SJSA1 (cell line): ENCODE measurements around the gene NET1. TPM values are rescaled to one million over a fixed set of nuclear protein-coding genes. Genes with fewer than 3 reads are reported as not detected.

ENCODE experiments used
- DNase-seq, 2 experiments: peaks; one replicate each; pipeline ENCODE4 v3.0.0-alpha.2; 2015 to 2020; ENCODE audit warnings: low spot score in 2 of 2, low read depth in 1 of 2
- H3K27ac ChIP-seq: fragments of 250-450 bp; sonication (Bioruptor Pico); 2 replicates; pipeline ENCODE4 v1.5.1; 2020; ENCODE audit warnings: mild to moderate bottlenecking, moderate library complexity
- H3K27me3 ChIP-seq: fragments of 250-450 bp; sonication (Bioruptor Pico); replicated peaks from 2 replicates; pipeline ENCODE4 v1.5.1; 2020; ENCODE audit warnings: mild to moderate bottlenecking, moderate library complexity
- H3K36me3 ChIP-seq: fragments of 250-450 bp; sonication (Bioruptor Pico); 2 replicates; pipeline ENCODE4 v1.5.1; 2020; ENCODE audit warnings: mild to moderate bottlenecking
- H3K4me1 ChIP-seq: fragments of 250-450 bp; sonication (Bioruptor Pico); replicated peaks from 2 replicates; pipeline ENCODE4 v1.6.1; 2021; ENCODE audit warnings: mild to moderate bottlenecking
- H3K4me3 ChIP-seq: fragments of 250-450 bp; sonication (Bioruptor Pico); 2 replicates; pipeline ENCODE4 v1.5.1; 2020; ENCODE audit warnings: mild to moderate bottlenecking
- H3K9me3 ChIP-seq: fragments of 250-450 bp; sonication (Bioruptor Pico); replicated peaks from 2 replicates; pipeline ENCODE4 v1.5.1; 2020; ENCODE audit warnings: mild to moderate bottlenecking
- total RNA-seq: library from RNA; depleted of rRNA; stranded (reverse); fragments of >200 nt; shearing (Covaris generic); gene quantifications from 2 replicates; pipeline ENCODE4 v1.2.3, GENCODE V29; 2014

Gene NET1
- total RNA-seq, 1 experiment from 2014 or later, result 52.4 TPM

DNA sequence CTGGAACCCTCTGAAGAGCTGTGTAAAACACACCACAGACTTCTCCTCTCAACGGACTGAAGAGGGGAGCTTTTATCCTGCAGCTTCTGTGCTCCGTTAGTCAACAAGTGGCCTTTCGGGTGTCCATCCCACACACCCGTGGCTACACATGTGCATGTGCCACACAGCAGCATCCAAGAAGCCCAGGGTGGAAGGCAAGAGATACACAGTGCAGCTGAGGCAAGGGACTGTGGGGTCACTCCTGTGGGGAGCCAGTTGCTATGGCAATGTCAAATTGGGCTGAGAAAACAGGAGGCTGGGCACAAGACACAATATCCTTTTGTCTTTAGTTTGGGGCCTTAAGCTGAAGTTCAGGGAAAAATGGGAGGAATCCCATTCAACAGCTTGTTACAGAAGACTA is 28.7 kb downstream of the NET1 start:
- no peak overlapping the region for H3K27ac ChIP-seq
- no peak for DNase-seq
- no peaks in the 10 kb centered on the region for H3K9me3 ChIP-seq
- no peak overlapping the region for H3K4me3 ChIP-seq
- peaks cover 5% of the 10 kb centered on the region for H3K36me3 ChIP-seq
- 0 out of 2 replicates have a peak, but pooled peaks cover 2% of the 10 kb centered on the region for H3K27me3 ChIP-seq
- H3K4me1 ChIP-seq, result peaks cover 2% of the 10 kb centered on the region

- Histone ChIP-seq H3K4me3 (no peak overlapping the region), H3K36me3 (peaks cover 5% of the 10 kb centered on the region)
- DNase-seq, result peak in 1 of 2 experiments; percentile 64
These were observed 30.0 kb downstream of the NET1 start for GRCh38 chr10:5442065-5442989.

DNA sequence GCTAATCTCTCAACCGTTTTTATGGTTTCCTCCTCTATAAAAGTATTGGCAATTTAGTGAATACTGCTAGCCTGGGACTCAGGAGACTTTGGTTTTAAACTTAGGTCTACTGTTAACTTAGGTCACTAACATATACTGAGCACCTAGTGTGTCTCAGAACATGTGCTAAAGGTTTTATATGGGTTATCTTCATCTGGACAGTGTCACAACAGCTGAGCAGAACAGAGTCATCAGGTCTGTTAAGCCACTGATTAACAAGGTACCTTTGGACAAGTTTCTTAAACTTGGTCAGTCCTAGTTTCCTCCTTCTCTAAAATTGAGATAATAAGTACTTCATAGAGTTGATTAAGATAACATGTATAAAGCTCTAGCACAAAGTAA is 30.6 kb downstream of the NET1 start:
- Histone ChIP-seq H3K4me3 (no peak overlapping the region), H3K27ac (no peak overlapping the region), H3K36me3 (peaks cover 10% of the 10 kb centered on the region), H3K27me3 (0 out of 2 replicates have a peak, but pooled peaks cover 2% of the 10 kb centered on the region), H3K9me3 (no peaks in the 10 kb centered on the region), H3K4me1 (peaks cover 13% of the 10 kb centered on the region)
- no peak for DNase-seq

More at GRCh38 chr10:5442065-5442989, 30.0 kb downstream of the NET1 start:
- no peaks in the 10 kb centered on the region for H3K9me3 ChIP-seq
- peaks cover 7% of the 10 kb centered on the region for H3K4me1 ChIP-seq
- H3K27ac ChIP-seq, result no peak overlapping the region
- 0 out of 2 replicates have a peak, but pooled peaks cover 2% of the 10 kb centered on the region for H3K27me3 ChIP-seq

- peaks cover 18% of the 10 kb centered on the region for H3K4me1 ChIP-seq
- H3K27me3 ChIP-seq, result 0 out of 2 replicates have a peak, but pooled peaks cover 2% of the 10 kb centered on the region
- H3K9me3 ChIP-seq, result no peaks in the 10 kb centered on the region
- no peak for DNase-seq
- H3K4me3 ChIP-seq, result no peak overlapping the region
- peaks cover 10% of the 10 kb centered on the region for H3K36me3 ChIP-seq
- no peak overlapping the region for H3K27ac ChIP-seq
These were observed 31.1 kb downstream of the NET1 start for GRCh38 chr10:5443429-5443828.

- H3K4me3 ChIP-seq, result no peak overlapping the region
- peaks cover 32% of the 10 kb centered on the region for H3K4me1 ChIP-seq
- H3K9me3 ChIP-seq, result no peaks in the 10 kb centered on the region
- H3K27me3 ChIP-seq, result no peaks in the 10 kb centered on the region
- peaks cover 5% of the 10 kb centered on the region; the same call in 1 of the 2 replicates for H3K36me3 ChIP-seq
- no peak overlapping the region for H3K27ac ChIP-seq
- DNase-seq, result no peak
These were observed 32.6 kb downstream of the NET1 start for GRCh38 chr10:5445006-5445405.

GRCh38 chr10:5446390-5446926 is 34.1 kb downstream of the NET1 start:
- Histone ChIP-seq H3K4me1 (peaks cover 33% of the 10 kb centered on the region), H3K27ac (peak overlapping the region; percentile 47), H3K27me3 (no peaks in the 10 kb centered on the region), H3K9me3 (no peaks in the 10 kb centered on the region), H3K4me3 (peak overlapping the region; percentile 43), H3K36me3 (peaks cover 5% of the 10 kb centered on the region; the same call in 1 of the 2 replicates)
- DNase-seq, result peak; percentile 74 to 86

- peak in 1 of 2 experiments; percentile 36 for DNase-seq
- peak overlapping the region; percentile 47 for H3K27ac ChIP-seq
- H3K27me3 ChIP-seq, result no peaks in the 10 kb centered on the region
- H3K4me3 ChIP-seq, result peak overlapping the region; percentile 43
- no peaks in the 10 kb centered on the region for H3K9me3 ChIP-seq
- peaks cover 33% of the 10 kb centered on the region for H3K4me1 ChIP-seq
- H3K36me3 ChIP-seq, result peaks cover 10% of the 10 kb centered on the region
These were observed 34.7 kb downstream of the NET1 start for GRCh38 chr10:5447056-5447455.

GRCh38 chr10:5447611-5448071 is 35.3 kb downstream of the NET1 start:
- DNase-seq, result peak in 1 of 2 experiments; percentile 24
- Histone ChIP-seq H3K27me3 (no peaks in the 10 kb centered on the region), H3K9me3 (no peaks in the 10 kb centered on the region), H3K27ac (peak overlapping the region; percentile 47), H3K4me3 (peak overlapping the region; percentile 43), H3K36me3 (peaks cover 16% of the 10 kb centered on the region), H3K4me1 (peaks cover 33% of the 10 kb centered on the region)

DNA sequence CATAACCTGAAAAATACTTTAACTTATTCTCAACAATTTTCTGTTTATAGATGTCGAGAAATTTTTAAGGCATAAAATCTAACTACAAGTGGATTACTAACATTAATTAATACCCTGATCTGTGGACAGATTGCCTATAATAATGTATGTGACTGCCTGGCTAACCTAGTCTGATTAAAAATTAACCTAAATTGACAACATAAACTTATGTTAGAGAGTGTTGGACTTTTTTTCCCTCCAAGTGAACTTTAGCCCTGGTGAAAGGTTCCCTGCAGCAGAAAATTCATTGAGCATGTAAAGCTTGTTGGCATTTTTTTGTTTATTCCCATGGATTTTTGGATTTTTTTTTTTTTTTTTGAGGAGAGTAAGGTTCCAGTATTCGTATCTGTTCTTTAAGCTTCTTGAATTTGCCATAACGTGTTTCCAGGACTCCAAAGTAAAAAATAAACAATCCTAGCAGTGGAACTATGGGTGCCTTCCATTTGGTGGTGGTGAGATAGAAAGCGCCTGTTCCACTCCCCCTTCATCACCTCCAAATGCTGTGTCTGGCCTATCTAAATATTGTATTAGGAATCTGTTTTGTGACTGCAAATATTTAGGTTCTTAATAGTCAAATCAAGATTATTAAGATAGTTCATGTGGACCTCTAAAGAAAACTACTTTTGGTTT is 36.1 kb downstream of the NET1 start:
- peaks cover 24% of the 10 kb centered on the region for H3K36me3 ChIP-seq
- no peak for DNase-seq
- H3K4me1 ChIP-seq, result peaks cover 33% of the 10 kb centered on the region
- peak overlapping the region; percentile 43 for H3K4me3 ChIP-seq
- H3K27ac ChIP-seq, result peak overlapping the region; percentile 47
- H3K27me3 ChIP-seq, result no peaks in the 10 kb centered on the region
- no peaks in the 10 kb centered on the region for H3K9me3 ChIP-seq

DNA sequence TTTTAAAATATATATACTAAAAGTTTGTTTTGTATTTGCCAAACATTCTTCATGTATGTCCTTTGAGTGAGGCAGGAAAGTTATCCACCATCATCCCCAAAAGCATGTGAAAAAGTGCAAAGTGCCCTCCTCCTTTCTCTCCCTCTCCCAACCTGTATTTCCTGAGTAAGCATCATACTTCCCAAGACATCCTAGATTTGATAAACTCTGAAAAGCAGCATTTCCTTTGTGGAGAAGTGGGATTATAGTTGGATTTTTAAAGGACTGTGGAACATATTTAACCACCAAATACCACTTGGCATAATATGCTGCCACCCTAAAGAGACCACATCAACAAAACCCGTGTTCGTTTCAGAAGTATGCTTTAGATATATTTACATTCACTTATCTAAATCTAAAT is 36.9 kb downstream of the NET1 start:
- DNase-seq, result no peak
- Histone ChIP-seq H3K4me1 (peaks cover 33% of the 10 kb centered on the region), H3K9me3 (no peaks in the 10 kb centered on the region), H3K27me3 (no peaks in the 10 kb centered on the region), H3K27ac (peak overlapping the region; percentile 50), H3K36me3 (peaks cover 32% of the 10 kb centered on the region), H3K4me3 (no peak overlapping the region; the same call in 1 of the 2 replicates)

DNA sequence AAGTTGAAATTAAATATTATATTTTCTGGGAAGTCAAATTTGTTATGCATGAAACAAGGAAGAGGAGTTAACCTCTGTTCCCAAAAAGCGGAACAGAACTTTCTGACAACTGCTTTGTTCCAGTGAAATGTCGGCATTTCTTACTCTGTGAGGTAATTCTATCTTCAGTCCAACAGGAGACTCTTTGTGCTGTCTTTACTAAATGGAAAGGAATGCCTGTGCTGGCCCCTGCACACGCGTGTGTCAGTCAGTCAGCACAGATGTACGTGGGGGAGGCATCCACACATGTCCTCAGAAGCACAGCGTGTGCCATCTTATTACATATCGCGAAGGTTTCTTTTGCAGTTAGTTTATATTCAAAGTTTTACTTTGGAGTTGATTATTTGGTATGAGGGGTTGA is 37.5 kb downstream of the NET1 start:
- peaks cover 38% of the 10 kb centered on the region for H3K36me3 ChIP-seq
- H3K9me3 ChIP-seq, result no peaks in the 10 kb centered on the region
- peaks cover 33% of the 10 kb centered on the region for H3K4me1 ChIP-seq
- H3K27ac ChIP-seq, result peak overlapping the region; percentile 50
- DNase-seq, result peak in 1 of 2 experiments; percentile 59
- no peak overlapping the region; the same call in 1 of the 2 replicates for H3K4me3 ChIP-seq
- no peaks in the 10 kb centered on the region for H3K27me3 ChIP-seq

- no peak for DNase-seq
- Histone ChIP-seq H3K27me3 (no peaks in the 10 kb centered on the region), H3K9me3 (no peaks in the 10 kb centered on the region), H3K27ac (no peak overlapping the region), H3K4me1 (peaks cover 33% of the 10 kb centered on the region), H3K36me3 (peaks cover 47% of the 10 kb centered on the region), H3K4me3 (no peak overlapping the region)
These were observed 38.4 kb downstream of the NET1 start for GRCh38 chr10:5450605-5451384.
